Heart left ventricle (tissue), 16 donors: ENCODE results near the gene SATB2. TPM values are rescaled to one million over a fixed set of nuclear protein-coding genes. Genes with fewer than 3 reads are reported as not detected.

ENCODE experiments used
- ATAC-seq, 4 donors: fragments of 200-7000 bp; cut with Tn5 transposase; one replicate each; pipeline ENCODE4 v1.9.1; 2020 to 2022; ENCODE audit warnings: moderate library complexity in 4 of 4, mild to moderate bottlenecking in 3 of 4, moderate number of reproducible peaks in 1 of 4
- DNase-seq, 5 donors: peaks; one replicate each; pipeline ENCODE4 v3.0.0-alpha.2; 2020
- H3K27ac ChIP-seq, 12 donors: fragments of 200-600 bp; sonication (generic) in 4 of 12; one replicate each; pipeline versions ENCODE4 v1.5.0 to v1.8.0; 2016 to 2022; ENCODE audit warnings: mild to moderate bottlenecking in 2 of 12
- H3K27me3 ChIP-seq, 9 donors: fragments of 200-600 bp; sonication (generic) in 2 of 9; one replicate each; pipeline versions ENCODE4 v1.5.1 to v1.8.0; 2016 to 2022; ENCODE audit warnings: mild to moderate bottlenecking in 3 of 9
- H3K36me3 ChIP-seq, 9 donors: fragments of 200-600 bp; sonication (generic) in 2 of 9; one replicate each; pipeline versions ENCODE4 v1.5.0 to v1.8.0; 2018 to 2022; ENCODE audit warnings: mild to moderate bottlenecking in 2 of 9
- H3K4me1 ChIP-seq, 12 donors: fragments of 200-600 bp; sonication (generic) in 4 of 12; one replicate each; pipeline versions ENCODE4 v1.5.0 to v1.8.0; 2016 to 2022; ENCODE audit warnings: mild to moderate bottlenecking in 3 of 12
- H3K4me3 ChIP-seq, 12 donors: fragments of 200-600 bp; sonication (generic) in 4 of 12; one replicate each; pipeline versions ENCODE4 v1.5.0 to v1.8.0; 2017 to 2022; ENCODE audit warnings: mild to moderate bottlenecking in 9 of 12, moderate library complexity in 4 of 12
- H3K9me3 ChIP-seq, 12 donors: fragments of 200-600 bp; sonication (generic) in 4 of 12; one replicate each; pipeline versions ENCODE4 v1.5.0 to v1.8.0; 2016 to 2022; ENCODE audit warnings: mild to moderate bottlenecking in 1 of 12
- POLR2A ChIP-seq, 2 donors: fragments of 450-650 bp; IDR thresholded peaks; one replicate each; pipeline ENCODE4 v1.6.1; 2017; ENCODE audit warnings: antibody characterized with exemption in 2 of 2, mild to moderate bottlenecking in 2 of 2, moderate library complexity in 2 of 2
- WGBS, 4 donors: extraction: QIAGEN DNeasy Blood & Tissue Kit in 2 of 4; methylation state at CpG; one replicate each; pipeline versions ENCODE4 v1.1.5 to v1.1.7; 2013 to 2018; 5-methylcytosine and 5-hydroxymethylcytosine counted together
- intact Hi-C, 10 donors: fragments of 100-400 bp; cut with DNase I; formaldehyde crosslinking; loops; one replicate each; pipeline versions ENCODE4 v1.11.1 to v1.14.2; 2022
- polyA plus RNA-seq, 2 donors: library from polyadenylated mRNA; stranded (reverse); fragments of 200-250 nt; gene quantifications; one replicate each; pipeline ENCODE4 v1.2.3, GENCODE V29; 2013
- total RNA-seq, 9 donors: library from RNA; depleted of rRNA in 2 of 9; stranded (reverse); fragments of >200 nt in 2 of 9; fragmentation: NEBNext Ultra II Directional in 3 of 9; extraction: Animal tissue kit (Norgen Biotek cat#: 25700) in 3 of 9; gene quantifications; one replicate each; pipeline versions ENCODE4 v1.1.0 to v1.2.4, GENCODE V29; 2016 to 2023
- TF ChIP-seq, protein P1 (sequence below), 12 donors: fragments of 200-600 bp; sonication (generic) in 4 of 12; IDR thresholded peaks; one replicate each; pipeline versions ENCODE4 v1.5.0 to v1.8.0; 2018 to 2022; ENCODE audit warnings: antibody characterized with exemption in 12 of 12, mild to moderate bottlenecking in 5 of 12
- donor health status: ischemic (EF 13 %, LVEDD 7.1; RV severe dilation, severe dysfunction).
- donor health status: healthy with polysubstance abuse.
- donor health status: DM: no; HTN: yes; CAD: no.
- donor health status: DM: no; HTN: no; CAD: no.
- donor health status: ischemic (EF 25% LVEDD 6.9; RV normal size, moderate dysfunction).
- donor health status: ischemic (EF 25% LVEDD 5.7; RV mildly dilated, moderate dysfunction).
- donor health status: healthy.
- donor health status: DM: yes; HTN: yes; CAD: no.
- donor health status: ischemic (EF 35%, LVEDD 5.7; RV mildly dilated, moderate dysfunction).
- donor health status: nonischemic (EF 11% LVEDD 7.7; RV severe dilation, severe dysfunction).
- donor health status: DM: yes; HTN: yes; CAD: no.
- donor health status: PGD.
- donor health status: ischemic (EF 29% LVEDD 5.4; RV normal size, mild dysfunction).
- donor health status: nonischemic (EF 23%, LVEDD 6.1; RV moderate dilation, normal function).

Gene SATB2
- total and polyA plus RNA-seq, 11 donors = 0.38 to 3.3 (median 1.2) TPM

- WGBS, 4 donors = 67 to 90% (median 79%) methylated on average over 1 of the region's 1 CpG
- no peaks in the 10 kb centered on the region for H3K9me3 ChIP-seq
- TF ChIP-seq POLR2A (IDR thresholded peaks at IDR 0.05) = no peak
- TF ChIP-seq, protein P1, sequence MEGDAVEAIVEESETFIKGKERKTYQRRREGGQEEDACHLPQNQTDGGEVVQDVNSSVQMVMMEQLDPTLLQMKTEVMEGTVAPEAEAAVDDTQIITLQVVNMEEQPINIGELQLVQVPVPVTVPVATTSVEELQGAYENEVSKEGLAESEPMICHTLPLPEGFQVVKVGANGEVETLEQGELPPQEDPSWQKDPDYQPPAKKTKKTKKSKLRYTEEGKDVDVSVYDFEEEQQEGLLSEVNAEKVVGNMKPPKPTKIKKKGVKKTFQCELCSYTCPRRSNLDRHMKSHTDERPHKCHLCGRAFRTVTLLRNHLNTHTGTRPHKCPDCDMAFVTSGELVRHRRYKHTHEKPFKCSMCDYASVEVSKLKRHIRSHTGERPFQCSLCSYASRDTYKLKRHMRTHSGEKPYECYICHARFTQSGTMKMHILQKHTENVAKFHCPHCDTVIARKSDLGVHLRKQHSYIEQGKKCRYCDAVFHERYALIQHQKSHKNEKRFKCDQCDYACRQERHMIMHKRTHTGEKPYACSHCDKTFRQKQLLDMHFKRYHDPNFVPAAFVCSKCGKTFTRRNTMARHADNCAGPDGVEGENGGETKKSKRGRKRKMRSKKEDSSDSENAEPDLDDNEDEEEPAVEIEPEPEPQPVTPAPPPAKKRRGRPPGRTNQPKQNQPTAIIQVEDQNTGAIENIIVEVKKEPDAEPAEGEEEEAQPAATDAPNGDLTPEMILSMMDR (IDR thresholded peaks at IDR 0.05) = no peak
- no peaks in the 10 kb centered on the region for H3K27me3 ChIP-seq
- no peak for DNase-seq
- no peak for ATAC-seq
- no peak overlapping the region for H3K4me3 ChIP-seq
- no peaks in the 10 kb centered on the region for H3K4me1 ChIP-seq
- H3K36me3 ChIP-seq = no peaks in the 10 kb centered on the region
- H3K27ac ChIP-seq = no peak overlapping the region
- intact Hi-C loops = no loop called here
Observed at GRCh38 chr2:199315299-199316179, 142.2 kb downstream of the SATB2 start.

GRCh38 chr2:199312931-199313330 lies 144.8 kb downstream of the SATB2 start:
- WGBS, 4 donors = 89 to 92% (median 91%) methylated on average over 3 of the region's 3 CpGs
- no peak for ATAC-seq

GRCh38 chr2:199310771-199311585 lies 146.8 kb downstream of the SATB2 start:
- Histone ChIP-seq H3K27ac (no peak overlapping the region), H3K4me1 (peaks cover 0 to 2% (median 0%) of the 10 kb centered on the region in 12 donors), H3K9me3 (no peaks in the 10 kb centered on the region), H3K27me3 (no peaks in the 10 kb centered on the region), H3K36me3 (no peaks in the 10 kb centered on the region), H3K4me3 (no peak overlapping the region)
- no peak for TF ChIP-seq POLR2A (IDR thresholded peaks at IDR 0.05)
- TF ChIP-seq, protein P1 (IDR thresholded peaks at IDR 0.05) = no peak
- 84 to 87% (median 86%) methylated on average over 7 of the region's 7 CpGs for WGBS, 4 donors
- ATAC-seq (no peak), DNase-seq (no peak)
- intact Hi-C loops = no loop called here

More at GRCh38 chr2:199312931-199313330, 144.8 kb downstream of the SATB2 start:
- TF ChIP-seq, protein P1 (IDR thresholded peaks at IDR 0.05) = no peak
- no peak for TF ChIP-seq POLR2A (IDR thresholded peaks at IDR 0.05)
- no peaks in the 10 kb centered on the region for H3K9me3 ChIP-seq
- H3K4me1 ChIP-seq = no peaks in the 10 kb centered on the region
- H3K27ac ChIP-seq = no peak overlapping the region
- no peak for DNase-seq
- H3K27me3 ChIP-seq = no peaks in the 10 kb centered on the region
- intact Hi-C loops = no loop called here
- H3K36me3 ChIP-seq = no peaks in the 10 kb centered on the region
- no peak overlapping the region for H3K4me3 ChIP-seq

- TF ChIP-seq, protein P1 (IDR thresholded peaks at IDR 0.05) = no peak
- no peak for TF ChIP-seq POLR2A (IDR thresholded peaks at IDR 0.05)
- H3K27ac ChIP-seq = no peak overlapping the region
- DNase-seq (no peak), ATAC-seq (no peak)
- H3K4me1 ChIP-seq = peaks cover 0 to 2% (median 0%) of the 10 kb centered on the region in 12 donors
- no peaks in the 10 kb centered on the region for H3K27me3 ChIP-seq
- no peak overlapping the region for H3K4me3 ChIP-seq
- WGBS, 4 donors = 79 to 90% (median 86%) methylated on average over 6 of the region's 6 CpGs
- intact Hi-C loops = no loop called here
- no peaks in the 10 kb centered on the region for H3K36me3 ChIP-seq
- no peaks in the 10 kb centered on the region for H3K9me3 ChIP-seq
Observed at GRCh38 chr2:199309973-199310372, 147.8 kb downstream of the SATB2 start.
